ENCODE results near the gene CALHM5. TPM values are rescaled to one million over a fixed set of nuclear protein-coding genes. Genes with fewer than 3 reads are reported as not detected.

The CALHM5 gene
- total and polyA plus RNA-seq, 9 of the 15 experiments (the other 6 are each of a cell fraction or from before 2014, with no cell fraction given) = under 0.01 to 0.05 (median 0.02) TPM; not detected in 2

- TF ChIP-seq TAF1 (IDR thresholded peaks at IDR 0.05; ENCODE audit: control insufficient read depth, extremely low read depth, insufficient read depth, low read length, severe bottlenecking) (no peak), THRB (CRISPR knock-in tag; conservative IDR thresholded peaks at IDR 0.05) (no peak), CHD7 (IDR thresholded peaks at IDR 0.05; ENCODE audit: low read depth, low read length) (no peak), CREBBP (IDR thresholded peaks at IDR 0.05; ENCODE audit: low read depth, low read length) (no peak), GATAD2A (IDR thresholded peaks at IDR 0.05) (no peak), GATAD2B (IDR thresholded peaks at IDR 0.05; ENCODE audit: borderline replicate concordance) (0 out of 2 replicates have a peak, but pooled peaks have one; percentile 43), SMARCE1 (IDR thresholded peaks at IDR 0.05) (no peak)
- TF ChIP-seq, protein P1, sequence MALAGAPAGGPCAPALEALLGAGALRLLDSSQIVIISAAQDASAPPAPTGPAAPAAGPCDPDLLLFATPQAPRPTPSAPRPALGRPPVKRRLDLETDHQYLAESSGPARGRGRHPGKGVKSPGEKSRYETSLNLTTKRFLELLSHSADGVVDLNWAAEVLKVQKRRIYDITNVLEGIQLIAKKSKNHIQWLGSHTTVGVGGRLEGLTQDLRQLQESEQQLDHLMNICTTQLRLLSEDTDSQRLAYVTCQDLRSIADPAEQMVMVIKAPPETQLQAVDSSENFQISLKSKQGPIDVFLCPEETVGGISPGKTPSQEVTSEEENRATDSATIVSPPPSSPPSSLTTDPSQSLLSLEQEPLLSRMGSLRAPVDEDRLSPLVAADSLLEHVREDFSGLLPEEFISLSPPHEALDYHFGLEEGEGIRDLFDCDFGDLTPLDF (CRISPR knock-in tag; IDR thresholded peaks at IDR 0.05) = no peak
Observed at GRCh38 chr6:116468293-116468692, 43.1 kb upstream of the CALHM5 start (continued).
